Peyer's patch (tissue), 4 donors: ENCODE measurements around the gene MAPK1. TPM values are rescaled to one million over a fixed set of nuclear protein-coding genes. Genes with fewer than 3 reads are reported as not detected.
"Not testable (repeated sequence)": the region's sequence is repeated elsewhere in the genome, so short reads cannot be mapped to it uniquely, and the experiment has no call there.

ENCODE experiments used
- DNase-seq, 3 donors: peaks; one replicate each; pipeline ENCODE4 v3.0.0-alpha.2; 2017 to 2019
- H3K27ac ChIP-seq, 4 donors: fragments of 200-600 bp; sonication (generic); one replicate each; pipeline ENCODE4 v1.5.1; 2016 to 2019
- H3K27me3 ChIP-seq, 2 donors: fragments of 200-600 bp; sonication (generic); one replicate each; pipeline ENCODE4 v1.5.1; 2019
- H3K36me3 ChIP-seq, 3 donors: fragments of 200-600 bp; sonication (generic); one replicate each; pipeline ENCODE4 v1.5.1; 2016 to 2019
- H3K4me1 ChIP-seq, 4 donors: fragments of 200-600 bp; sonication (generic); one replicate each; pipeline ENCODE4 v1.5.1; 2016 to 2019
- H3K4me3 ChIP-seq, 4 donors: fragments of 200-600 bp; sonication (generic); 1 replicate in 3 of 4; 2 replicates in 1 of 4; pipeline ENCODE4 v1.5.1; 2016 to 2019; ENCODE audit warnings: mild to moderate bottlenecking in 1 of 4
- H3K9me3 ChIP-seq, 4 donors: fragments of 200-600 bp; sonication (generic); one replicate each; pipeline ENCODE4 v1.5.1; 2016 to 2019; ENCODE audit warnings: mild to moderate bottlenecking in 1 of 4
- POLR2A ChIP-seq, 2 donors: fragments of 450-650 bp; IDR thresholded peaks; one replicate each; pipeline ENCODE4 v1.5.1; 2017; ENCODE audit warnings: antibody characterized with exemption in 2 of 2, mild to moderate bottlenecking in 2 of 2, moderate library complexity in 2 of 2
- total RNA-seq, 4 donors: library from RNA; depleted of rRNA; stranded (reverse); fragments of >200 nt; gene quantifications; one replicate each; pipeline ENCODE4 v1.1.0, GENCODE V29; 2016
- TF ChIP-seq, protein P1 (sequence below), 6 experiments: fragments of 450-650 bp in 4 of 6; fragments of 200-600 bp in 2 of 6; sonication (generic) in 1 of 6; IDR thresholded peaks; one replicate each; pipeline ENCODE4 v1.5.1; 2017 to 2019; ENCODE audit warnings: antibody characterized with exemption in 6 of 6, mild to moderate bottlenecking in 3 of 6, moderate library complexity in 1 of 6

The MAPK1 gene
- total RNA-seq, 4 donors from 2014 or later = 38.9 to 49.5 (median 43.2) TPM

DNA sequence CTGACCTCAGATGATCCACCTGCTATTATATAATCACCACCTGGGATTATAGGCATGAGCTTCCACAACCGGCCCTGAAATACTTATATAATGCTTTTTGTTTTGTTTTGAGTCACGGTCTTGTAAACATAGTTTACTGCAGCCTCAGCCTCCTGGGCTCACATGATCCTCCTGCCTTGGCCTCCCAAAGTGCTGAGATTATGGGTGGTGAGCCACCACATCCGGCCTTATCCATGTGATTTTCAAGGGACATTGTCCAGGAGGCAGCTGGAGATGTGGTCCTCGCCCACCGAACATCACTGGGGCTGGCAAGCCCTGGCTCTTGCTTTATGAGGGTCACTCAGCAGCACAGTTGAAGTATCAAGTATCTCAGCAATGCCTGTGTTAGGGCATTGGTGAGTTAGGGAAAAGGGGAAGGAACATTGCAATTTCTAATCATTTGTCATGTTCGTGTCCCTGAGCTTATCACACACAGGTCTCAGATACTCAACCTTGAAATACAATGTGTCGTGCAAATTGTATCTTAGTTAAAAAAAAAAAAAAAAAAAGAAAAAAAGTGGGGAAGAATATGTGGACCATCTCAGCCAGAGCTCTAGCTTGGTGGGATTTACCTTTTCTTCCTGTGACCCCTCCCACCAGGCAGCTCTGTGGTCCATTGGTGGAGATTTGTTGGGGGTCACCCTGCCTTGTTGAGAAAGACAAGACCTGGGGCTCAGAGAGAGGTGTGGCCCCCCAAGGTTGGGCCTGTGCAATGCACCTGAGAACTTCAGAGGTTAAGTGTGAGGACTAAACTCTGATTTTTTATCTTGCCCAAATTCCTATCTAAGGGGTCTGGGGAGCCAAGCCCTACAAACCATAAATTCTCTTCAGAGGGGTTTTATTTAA lies 40.4 kb upstream of the MAPK1 start:
- Histone ChIP-seq H3K4me1 (no peaks in the 10 kb centered on the region), H3K4me3 (no peak overlapping the region), H3K27ac (no peak overlapping the region), H3K36me3 (no peaks in the 10 kb centered on the region), H3K9me3 (no peaks in the 10 kb centered on the region), H3K27me3 (no peaks in the 10 kb centered on the region)
- TF ChIP-seq POLR2A (IDR thresholded peaks at IDR 0.05) = no peak
- TF ChIP-seq, protein P1, sequence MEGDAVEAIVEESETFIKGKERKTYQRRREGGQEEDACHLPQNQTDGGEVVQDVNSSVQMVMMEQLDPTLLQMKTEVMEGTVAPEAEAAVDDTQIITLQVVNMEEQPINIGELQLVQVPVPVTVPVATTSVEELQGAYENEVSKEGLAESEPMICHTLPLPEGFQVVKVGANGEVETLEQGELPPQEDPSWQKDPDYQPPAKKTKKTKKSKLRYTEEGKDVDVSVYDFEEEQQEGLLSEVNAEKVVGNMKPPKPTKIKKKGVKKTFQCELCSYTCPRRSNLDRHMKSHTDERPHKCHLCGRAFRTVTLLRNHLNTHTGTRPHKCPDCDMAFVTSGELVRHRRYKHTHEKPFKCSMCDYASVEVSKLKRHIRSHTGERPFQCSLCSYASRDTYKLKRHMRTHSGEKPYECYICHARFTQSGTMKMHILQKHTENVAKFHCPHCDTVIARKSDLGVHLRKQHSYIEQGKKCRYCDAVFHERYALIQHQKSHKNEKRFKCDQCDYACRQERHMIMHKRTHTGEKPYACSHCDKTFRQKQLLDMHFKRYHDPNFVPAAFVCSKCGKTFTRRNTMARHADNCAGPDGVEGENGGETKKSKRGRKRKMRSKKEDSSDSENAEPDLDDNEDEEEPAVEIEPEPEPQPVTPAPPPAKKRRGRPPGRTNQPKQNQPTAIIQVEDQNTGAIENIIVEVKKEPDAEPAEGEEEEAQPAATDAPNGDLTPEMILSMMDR (IDR thresholded peaks at IDR 0.05) = no peak
- no peak for DNase-seq

GRCh38 chr22:21905234-21905633 lies 37.8 kb upstream of the MAPK1 start:
- not testable (repeated sequence) for H3K27me3 ChIP-seq, DNase-seq, H3K27ac ChIP-seq, H3K9me3 ChIP-seq, H3K4me3 ChIP-seq, H3K4me1 ChIP-seq, H3K36me3 ChIP-seq

DNA sequence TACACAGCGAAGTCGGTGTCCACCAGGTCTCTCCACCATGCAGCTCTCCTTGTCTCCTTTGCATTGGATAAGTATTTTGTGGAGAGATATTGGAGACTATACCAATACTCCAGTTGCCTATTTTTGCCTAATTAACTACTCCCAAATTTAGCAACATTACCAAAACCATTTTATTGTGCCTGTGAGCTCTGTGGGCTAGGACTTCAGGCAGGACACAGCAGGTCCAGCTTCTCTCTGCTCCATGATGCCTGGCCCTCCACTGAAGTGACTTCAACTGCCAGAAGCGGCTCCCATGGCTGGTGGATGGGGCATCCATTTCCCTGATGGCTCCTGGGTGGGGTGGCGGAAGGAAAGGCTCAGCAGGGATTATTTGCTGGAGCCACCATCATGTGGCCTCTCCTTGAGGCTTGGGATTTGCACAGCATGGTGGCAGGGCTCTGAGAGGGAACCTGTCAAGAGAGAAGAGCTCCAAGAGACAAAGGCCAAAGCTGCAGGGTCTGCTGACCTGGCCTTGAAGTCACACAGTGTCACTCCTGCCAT lies 36.9 kb upstream of the MAPK1 start:
- DNase-seq = no peak
- Histone ChIP-seq H3K27ac (no peak overlapping the region), H3K36me3 (no peaks in the 10 kb centered on the region), H3K4me3 (no peak overlapping the region), H3K4me1 (no peaks in the 10 kb centered on the region), H3K9me3 (no peaks in the 10 kb centered on the region), H3K27me3 (no peaks in the 10 kb centered on the region)
- TF ChIP-seq, protein P1 (IDR thresholded peaks at IDR 0.05) = no peak
- no peak for TF ChIP-seq POLR2A (IDR thresholded peaks at IDR 0.05)

DNA sequence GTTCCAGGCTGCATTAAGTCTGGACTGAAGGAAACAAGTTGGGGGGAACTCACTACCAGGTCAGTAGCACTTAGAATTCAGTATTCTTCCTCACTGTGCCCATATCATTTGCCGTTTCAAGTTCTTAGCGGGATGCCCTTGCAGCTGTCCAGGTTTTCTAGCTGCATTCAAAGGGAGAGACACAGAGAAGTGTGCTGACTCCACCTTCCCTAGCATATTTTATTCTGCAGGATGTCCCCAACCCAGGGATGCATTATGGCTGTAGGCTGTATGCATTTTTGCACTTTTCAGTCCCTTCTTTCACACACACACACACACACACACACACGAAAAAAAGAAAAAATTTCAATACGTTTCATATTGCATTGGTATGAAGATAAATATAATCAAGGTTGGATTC lies 35.8 kb upstream of the MAPK1 start:
- H3K4me1 ChIP-seq = no peaks in the 10 kb centered on the region
- H3K4me3 ChIP-seq = no peak overlapping the region
- H3K9me3 ChIP-seq = no peaks in the 10 kb centered on the region
- H3K36me3 ChIP-seq = no peaks in the 10 kb centered on the region
- no peak overlapping the region for H3K27ac ChIP-seq
- no peaks in the 10 kb centered on the region for H3K27me3 ChIP-seq
- no peak for TF ChIP-seq POLR2A (IDR thresholded peaks at IDR 0.05)
- TF ChIP-seq, protein P1 (IDR thresholded peaks at IDR 0.05) = no peak
- DNase-seq = no peak

DNA sequence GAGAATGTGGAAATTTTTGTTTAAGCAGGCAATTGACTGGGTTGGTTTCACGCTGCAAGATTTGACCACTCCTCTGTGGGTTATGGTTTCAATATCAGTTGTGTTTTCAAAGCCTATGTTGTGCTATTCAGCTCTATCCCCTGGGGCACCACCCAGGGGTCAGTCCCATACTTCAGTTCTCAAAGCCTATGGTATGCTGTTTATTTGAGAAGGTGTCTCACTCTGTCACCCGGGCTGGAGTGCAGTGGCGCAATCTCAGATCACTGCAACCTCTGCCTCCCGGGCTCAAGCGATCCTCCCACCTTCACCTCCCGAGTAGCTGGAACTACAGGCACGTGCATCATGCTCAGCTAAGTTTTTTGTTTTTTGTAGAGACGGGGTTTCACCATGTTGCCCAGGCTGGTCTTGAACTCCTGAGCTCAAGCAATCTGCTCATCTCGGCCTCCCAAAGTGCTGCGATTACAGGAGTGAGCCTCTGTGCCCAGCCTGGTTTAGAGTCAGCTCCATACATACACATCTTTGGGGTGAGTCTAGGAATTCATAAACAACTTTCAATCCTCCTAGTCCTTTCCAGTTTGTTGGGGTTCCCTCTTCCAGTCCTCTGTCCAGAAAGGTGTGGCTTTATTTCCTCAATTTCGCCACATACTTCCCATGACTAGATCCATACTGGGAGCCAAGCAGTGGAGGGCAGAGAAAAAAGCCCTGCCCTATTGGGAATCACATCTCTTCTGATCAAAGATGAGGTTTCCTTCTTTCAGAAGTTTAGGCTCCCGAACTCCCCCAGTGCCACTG lies 35.0 kb upstream of the MAPK1 start:
- Histone ChIP-seq H3K27ac (no peak overlapping the region), H3K36me3 (no peaks in the 10 kb centered on the region), H3K4me1 (no peaks in the 10 kb centered on the region), H3K4me3 (no peak overlapping the region), H3K27me3 (no peaks in the 10 kb centered on the region), H3K9me3 (no peaks in the 10 kb centered on the region)
- DNase-seq = no peak
- TF ChIP-seq POLR2A (IDR thresholded peaks at IDR 0.05) = no peak
- TF ChIP-seq, protein P1 (IDR thresholded peaks at IDR 0.05) = no peak
